H1 (cell line): ENCODE results near the gene CKM. TPM values are rescaled to one million over a fixed set of nuclear protein-coding genes. Genes with fewer than 3 reads are reported as not detected.
A peak's percentile ranks its signal among the peaks of the same experiment; 100 is the strongest.

ENCODE experiments used
- CTCF ChIA-PET: fragments of 300-600 bp; sonication (Branson Sonifier 250); formaldehyde crosslinking; loops from one replicate; lab custom pipeline; 2021; ENCODE audit not compliant: partially characterized antibody; lab: Charles Lee
- POLR2A ChIA-PET: fragments of 300-600 bp; sonication (Branson Sonifier 250); formaldehyde crosslinking; loops from one replicate; lab custom pipeline; 2021; ENCODE audit warnings: inconsistent platforms; ENCODE audit not compliant: partially characterized antibody; lab: Charles Lee
- DNase-seq, 2 experiments: peaks; one replicate each; pipeline versions ENCODE4 v3.0.0 to v3.0.0-alpha.2; 2010 to 2022; ENCODE audit warnings: low spot score in 2 of 2, low read depth in 1 of 2, mixed read lengths in 1 of 2
- FAIRE-seq: peaks from 2 replicates; lab custom pipeline; 2011; peaks lifted over from hg19 to GRCh38; lab: Jason Lieb, UNC
- H2AFZ ChIP-seq: 2 replicates; pipeline ENCODE4 v1.8.1; 2012; ENCODE audit warnings: low read length, inconsistent platforms
- H2AK5ac ChIP-seq: 2 replicates; pipeline ENCODE4 v1.6.1; 2013; ENCODE audit warnings: low read depth, low read length
- H2BK120ac ChIP-seq: replicated peaks from 2 replicates; pipeline ENCODE3; 2013; ENCODE audit warnings: low read depth, low read length, inconsistent platforms
- H2BK12ac ChIP-seq: 2 replicates; pipeline ENCODE4 v1.6.1; 2013; ENCODE audit warnings: low read depth, low read length
- H2BK15ac ChIP-seq: 2 replicates; pipeline ENCODE4 v1.6.1; 2013; ENCODE audit warnings: low read length
- H2BK20ac ChIP-seq: 2 replicates; pipeline ENCODE4 v1.6.1; 2013; ENCODE audit warnings: low read length
- H2BK5ac ChIP-seq: 2 replicates; pipeline ENCODE4 v1.6.1; 2013; ENCODE audit warnings: low read depth, low read length
- H3K14ac ChIP-seq: 2 replicates; pipeline ENCODE4 v1.6.1; 2013; ENCODE audit warnings: inconsistent platforms; ENCODE audit not compliant: insufficient read length
- H3K18ac ChIP-seq: 2 replicates; pipeline ENCODE4 v1.6.1; 2013; ENCODE audit warnings: low read length; ENCODE audit errors: extremely low read depth
- H3K23ac ChIP-seq: 2 replicates; pipeline ENCODE4 v1.6.1; 2013; ENCODE audit warnings: inconsistent platforms; ENCODE audit not compliant: insufficient read length
- H3K23me2 ChIP-seq: 2 replicates; pipeline ENCODE4 v1.6.1; 2013; ENCODE audit warnings: low read depth, low read length
- H3K27ac ChIP-seq: 2 replicates; pipeline ENCODE4 v1.6.1; 2011; ENCODE audit warnings: low read depth, low read length, inconsistent platforms
- H3K27me3 ChIP-seq, 4 experiments: replicated peaks in 1 of 4; 1 replicate in 1 of 4; 2 replicates in 3 of 4; pipeline versions ENCODE4 v1.6.1 to v1.8.1; 2011 to 2013; ENCODE audit warnings: low read length in 3 of 4, mild to moderate bottlenecking in 3 of 4, inconsistent platforms in 2 of 4, mixed read lengths in 2 of 4, moderate library complexity in 1 of 4; ENCODE audit not compliant: control insufficient read depth in 3 of 4, insufficient read depth in 3 of 4; ENCODE audit errors: extremely low read depth in 1 of 4
- H3K36me3 ChIP-seq, 4 experiments: 2 replicates each; pipeline versions ENCODE4 v1.6.1 to v1.8.1; 2011 to 2013; ENCODE audit warnings: mild to moderate bottlenecking in 4 of 4, low read length in 3 of 4, moderate library complexity in 2 of 4, control low read depth in 1 of 4, inconsistent platforms in 1 of 4; ENCODE audit not compliant: insufficient read depth in 4 of 4, control insufficient read depth in 2 of 4
- H3K4ac ChIP-seq: replicated peaks from 2 replicates; pipeline ENCODE3; 2013; ENCODE audit warnings: low read length, low read depth, mixed read lengths, inconsistent platforms; ENCODE audit not compliant: insufficient read length
- H3K4me1 ChIP-seq, 4 experiments: replicated peaks in 1 of 4; 1 replicate in 1 of 4; 2 replicates in 3 of 4; pipeline versions ENCODE4 v1.6.1 to v1.8.1; 2011 to 2013; ENCODE audit warnings: low read length in 3 of 4, inconsistent platforms in 2 of 4, mixed read lengths in 1 of 4; ENCODE audit not compliant: insufficient read depth in 4 of 4, control insufficient read depth in 3 of 4
- H3K4me2 ChIP-seq, 2 experiments: 2 replicates each; pipeline versions ENCODE4 v1.6.1 to v1.8.1; 2011 to 2013; ENCODE audit warnings: low read depth in 2 of 2, low read length in 2 of 2, control low read depth in 1 of 2, inconsistent platforms in 1 of 2, mild to moderate bottlenecking in 1 of 2; ENCODE audit not compliant: insufficient read depth in 1 of 2
- H3K4me3 ChIP-seq, 4 experiments: fragments of 200-600, 300-600 bp in 1 of 4; sonication (generic), shearing (Covaris generic), sonication (Bioruptor Twin) in 1 of 4; 2 replicates each; pipeline versions ENCODE4 v1.5.1 to v1.8.1; 2011 to 2016; ENCODE audit warnings: low read length in 4 of 4, low read depth in 3 of 4, control low read depth in 2 of 4, inconsistent platforms in 2 of 4, mild to moderate bottlenecking in 2 of 4, mixed read lengths in 1 of 4, moderate library complexity in 1 of 4; ENCODE audit not compliant: insufficient read depth in 2 of 4; ENCODE audit errors: extremely low read depth in 1 of 4
- H3K56ac ChIP-seq: replicated peaks from 2 replicates; pipeline ENCODE3; 2013; ENCODE audit warnings: low read depth, mild to moderate bottlenecking, mixed read lengths, low read length, inconsistent platforms; ENCODE audit not compliant: insufficient read length
- H3K79me1 ChIP-seq: 2 replicates; pipeline ENCODE4 v1.6.1; 2013; ENCODE audit warnings: low read depth, low read length, control low read depth
- H3K79me2 ChIP-seq, 2 experiments: 2 replicates each; pipeline versions ENCODE4 v1.6.1 to v1.8.1; 2012 to 2013; ENCODE audit warnings: low read length in 2 of 2, mild to moderate bottlenecking in 2 of 2, inconsistent platforms in 1 of 2; ENCODE audit not compliant: insufficient read depth in 2 of 2, control insufficient read depth in 1 of 2
- H3K9ac ChIP-seq, 4 experiments: replicated peaks in 1 of 4; 1 replicate in 1 of 4; 2 replicates in 3 of 4; pipeline versions ENCODE4 v1.6.1 to v1.8.1; 2011 to 2013; ENCODE audit warnings: low read depth in 3 of 4, low read length in 3 of 4, control low read depth in 2 of 4, mild to moderate bottlenecking in 2 of 4, moderate library complexity in 2 of 4, inconsistent platforms in 1 of 4; ENCODE audit errors: extremely low read depth in 1 of 4
- H3K9me3 ChIP-seq, 2 experiments: 2 replicates each; pipeline versions ENCODE4 v1.6.1 to v1.8.1; 2012 to 2013; ENCODE audit warnings: mild to moderate bottlenecking in 2 of 2, moderate library complexity in 2 of 2, control low read depth in 1 of 2, inconsistent platforms in 1 of 2, low read depth in 1 of 2, low read length in 1 of 2, mixed read lengths in 1 of 2; ENCODE audit not compliant: insufficient read depth in 2 of 2
- H4K20me1 ChIP-seq, 2 experiments: replicated peaks in 1 of 2; 2 replicates each; pipeline versions ENCODE3 to v1.8.1; 2011 to 2013; ENCODE audit warnings: inconsistent platforms in 2 of 2, low read length in 2 of 2, mild to moderate bottlenecking in 1 of 2; ENCODE audit not compliant: insufficient read depth in 2 of 2, control insufficient read depth in 1 of 2
- H4K5ac ChIP-seq: 2 replicates; pipeline ENCODE4 v1.6.1; 2013; ENCODE audit warnings: low read length, low read depth, mixed read lengths, inconsistent platforms; ENCODE audit not compliant: insufficient read length
- H4K8ac ChIP-seq: 2 replicates; pipeline ENCODE4 v1.8.0; 2013; ENCODE audit warnings: mild to moderate bottlenecking, moderate library complexity, low read length, inconsistent platforms; ENCODE audit not compliant: insufficient read depth; ENCODE audit errors: extremely low read depth
- H4K91ac ChIP-seq: replicated peaks from 2 replicates; pipeline ENCODE3; 2013; ENCODE audit warnings: low read length, mixed read lengths, inconsistent platforms; ENCODE audit not compliant: insufficient read length
- CBX8 ChIP-seq: fragments of 300-800, 300-1000 bp; sonication (generic); IDR thresholded peaks from 2 replicates; pipeline ENCODE4 v1.7.1; 2016; ENCODE audit warnings: low read depth, low read length, borderline replicate concordance
- CEBPB ChIP-seq: IDR thresholded peaks from 2 replicates; pipeline ENCODE4 v1.6.1; 2012; ENCODE audit warnings: low read depth, low read length
- CHD2 ChIP-seq: IDR thresholded peaks from 2 replicates; pipeline ENCODE4 v1.6.1; 2012; ENCODE audit warnings: low read length, improper control_type of control experiment
- EP300 ChIP-seq, 2 experiments: IDR thresholded peaks; 1 replicate in 1 of 2; 2 replicates in 1 of 2; pipeline ENCODE4 v1.6.1; 2011 to 2012; ENCODE audit warnings: low read depth in 2 of 2, low read length in 2 of 2, mild to moderate bottlenecking in 2 of 2, borderline replicate concordance in 1 of 2, inconsistent platforms in 1 of 2, moderate library complexity in 1 of 2
- EZH2 ChIP-seq: fragments of 200-600 bp; sonication (generic); IDR thresholded peaks from 2 replicates; pipeline ENCODE4 v1.7.1; 2012; ENCODE audit warnings: low read depth, mild to moderate bottlenecking, moderate library complexity, low read length, inconsistent platforms; ENCODE audit not compliant: severe bottlenecking
- GTF2F1 ChIP-seq: IDR thresholded peaks from 2 replicates; pipeline ENCODE4 v1.6.1; 2012; ENCODE audit warnings: low read depth, low read length, improper control_type of control experiment, borderline replicate concordance
- JUN ChIP-seq: IDR thresholded peaks from 2 replicates; pipeline ENCODE4 v1.6.1; 2011; ENCODE audit warnings: low read depth, mild to moderate bottlenecking, improper control_type of control experiment, low read length
- PHF8 ChIP-seq: fragments of 200-600 bp; sonication (generic); conservative IDR thresholded peaks from 2 replicates; pipeline ENCODE4 v1.7.1; 2012; ENCODE audit warnings: low read depth, mild to moderate bottlenecking, inconsistent platforms, low read length, moderate library complexity
- SIX5 ChIP-seq: IDR thresholded peaks from 2 replicates; pipeline ENCODE4 v1.6.1; 2011; ENCODE audit warnings: mild to moderate bottlenecking, low read depth, low read length
- SRF ChIP-seq: IDR thresholded peaks from 2 replicates; pipeline ENCODE4 v1.6.1; 2011; ENCODE audit warnings: mild to moderate bottlenecking, low read depth, low read length, moderate library complexity
- TAF7 ChIP-seq: optimal IDR thresholded peaks from 2 replicates; pipeline ENCODE3; 2011; ENCODE audit warnings: low read depth, mild to moderate bottlenecking, inconsistent platforms, low read length, moderate library complexity, borderline replicate concordance
- TBP ChIP-seq: IDR thresholded peaks from 2 replicates; pipeline ENCODE4 v1.6.1; 2011; ENCODE audit warnings: low read depth, low read length, improper control_type of control experiment
- TCF12 ChIP-seq: IDR thresholded peaks from 2 replicates; pipeline ENCODE4 v1.6.1; 2011; ENCODE audit warnings: low read depth, mild to moderate bottlenecking, low read length
- TEAD4 ChIP-seq: IDR thresholded peaks from 2 replicates; pipeline ENCODE4 v1.6.1; 2012; ENCODE audit warnings: low read depth, low read length, inconsistent platforms, mixed read lengths
- WGBS, 2 experiments: shearing (Covaris generic) in 1 of 2; methylation state at CpG; one replicate each; pipeline versions ENCODE4 v1.1.6 to v1.1.7; 2013 to 2015; ENCODE audit warnings: low lambda C conversion rate in 2 of 2, mixed read lengths in 2 of 2, inconsistent platforms in 1 of 2, low coverage in 1 of 2, missing lambda C conversion rate in 1 of 2; ENCODE audit not compliant: insufficient replicate concordance in 2 of 2, insufficient coverage in 1 of 2, insufficient read length in 1 of 2; ENCODE audit errors: extremely low coverage in 1 of 2, missing lambda C conversion rate in 1 of 2; 5-methylcytosine and 5-hydroxymethylcytosine counted together
- polyA plus RNA-seq, 7 experiments: library from polyadenylated mRNA; depleted of rRNA in 3 of 7; stranded (reverse) in 5 of 7; unstranded in 2 of 7; fragments of >200 nt in 5 of 7; fragments of 200-250 nt in 2 of 7; gene quantifications; 1 replicate in 5 of 7; 2 replicates in 1 of 7; 4 replicates in 1 of 7; pipeline versions ENCODE4 v1.2.1 to v1.2.3, GENCODE V29; 2011 to 2013; ENCODE audit warnings: missing spikeins in 2 of 7, mixed read lengths in 2 of 7
- total RNA-seq: library from RNA; stranded (reverse); fragmentation: NEBNext Ultra II Directional; extraction: Animal tissue kit (Norgen Biotek cat#: 25700); gene quantifications from 2 replicates; pipeline ENCODE4 v1.2.1, GENCODE V29; 2021

Gene CKM
- total and polyA plus RNA-seq, 2 of the 8 experiments (the other 6 are each of a cell fraction or from before 2014, with no cell fraction given): 0.08 TPM; not detected in 1

GRCh38 chr19:45279587-45280192 is 43.0 kb downstream of the CKM start:
- Histone ChIP-seq H2BK15ac (no peak overlapping the region), H4K8ac (peak overlapping the region; percentile 35; the same call in 1 of the 2 replicates), H2BK20ac (no peak overlapping the region), H3K79me2 (no peaks in the 10 kb centered on the region), H3K23ac (no peak overlapping the region), H3K36me3 (peaks cover 2 to 19% (median 8%) of the 10 kb centered on the region in 4 experiments; a peak in 6 of 8 replicates), H3K18ac (no peak overlapping the region), H2BK120ac (no peak overlapping the region), H2BK5ac (no peak overlapping the region), H3K27me3 (no peaks in the 10 kb centered on the region), H3K9ac (no peak overlapping the region), H2AFZ (no peak overlapping the region), H3K4me1 (no peaks in the 10 kb centered on the region), H3K79me1 (no peaks in the 10 kb centered on the region), H3K9me3 (no peaks in the 10 kb centered on the region), H3K56ac (no peak overlapping the region), H3K4me2 (no peak overlapping the region), H4K91ac (no peak overlapping the region), H3K4ac (no peak overlapping the region), H3K27ac (no peak overlapping the region), H2AK5ac (no peak overlapping the region), H4K20me1 (peaks cover 0 to 2% of the 10 kb centered on the region in 2 experiments), H3K4me3 (no peak overlapping the region), H2BK12ac (no peak overlapping the region), H3K23me2 (no peaks in the 10 kb centered on the region), H4K5ac (no peak overlapping the region), H3K14ac (no peak overlapping the region)
- CTCF ChIA-PET: interaction anchor here (1.0 to 1.3 kb wide), 2 partner anchors 79 to 93 kb away, joined by 3 read pairs; no protein-coding TSS in a partner anchor
- 91% methylated on average over 3 of the region's 3 CpGs; no CpG with 5 or more reads in 1 of the 2 experiments for WGBS, 2 experiments
- no peak for DNase-seq
- POLR2A ChIA-PET: interaction anchor here (1.7 kb wide), 1 partner anchor 12 kb away, joined by 5 read pairs; no protein-coding TSS in a partner anchor
- FAIRE-seq: no peak
- no peak for TF ChIP-seq GTF2F1
- TF ChIP-seq CBX8: no peak
- TF ChIP-seq TBP: no peak
- no peak for TF ChIP-seq CHD2
- TF ChIP-seq TAF7: no peak
- TF ChIP-seq EZH2: no peak
- TF ChIP-seq TEAD4: no peak
- TF ChIP-seq EP300 (IDR thresholded peaks at IDR 0.05; ENCODE audit: borderline replicate concordance in 1 of 2, low read depth in 2 of 2, low read length in 2 of 2): no peak
- no peak for TF ChIP-seq SIX5
- no peak for TF ChIP-seq SRF
- no peak for TF ChIP-seq TCF12
- TF ChIP-seq PHF8: no peak
- TF ChIP-seq CEBPB: no peak
- no peak for TF ChIP-seq JUN
